GM21529 (cell line): ENCODE measurements around the gene MRPL51.
"Not testable (repeated sequence)": the region's sequence is repeated elsewhere in the genome, so short reads cannot be mapped to it uniquely, and the experiment has no call there.

Experiments
- ATAC-seq: cut with Tn5 transposase; IDR thresholded peaks from one replicate; pipeline ENCODE4 v1.9.1; 2021; ENCODE audit not compliant: unreplicated experiment

Gene MRPL51

DNA sequence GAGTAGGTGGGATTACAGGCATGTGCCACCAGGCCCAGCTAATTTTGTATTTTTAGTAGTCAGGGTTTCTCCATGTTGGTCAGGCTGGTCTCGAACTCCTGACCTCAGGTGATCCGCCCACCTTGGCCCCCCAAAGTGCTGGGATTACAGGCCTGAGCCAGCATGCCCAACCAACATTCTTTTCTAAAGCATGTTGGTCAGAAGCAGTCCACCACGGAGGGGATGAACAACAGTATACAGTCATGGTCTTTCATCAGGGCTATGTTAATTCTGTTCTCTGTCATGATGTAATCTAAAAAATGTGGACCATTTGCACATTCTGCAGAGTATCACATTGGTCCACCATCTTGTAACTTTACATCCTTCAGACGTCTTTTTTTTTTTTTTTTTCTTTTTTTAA, 3.6 kb downstream of the MRPL51 start:
- no peak for ATAC-seq

DNA sequence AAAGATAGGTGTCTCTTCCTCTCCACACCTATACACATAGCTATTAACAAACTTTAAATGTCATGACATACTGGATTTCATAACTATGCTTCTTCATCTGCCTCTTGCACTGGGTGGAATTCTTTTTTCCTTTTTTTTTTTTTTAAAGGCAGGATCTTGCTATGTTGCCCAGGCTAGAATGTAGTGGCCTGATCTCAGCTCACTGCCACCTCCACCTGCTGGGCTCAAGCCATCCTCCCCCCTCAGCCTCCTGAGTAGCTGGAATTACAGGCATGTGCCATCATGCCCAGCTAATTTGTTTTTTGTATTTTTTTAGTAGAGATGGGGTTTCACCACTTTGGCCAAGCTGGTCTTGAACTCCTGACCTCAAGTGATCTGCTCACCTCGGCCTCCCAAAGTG, 4.8 kb downstream of the MRPL51 start:
- ATAC-seq, result no peak

DNA sequence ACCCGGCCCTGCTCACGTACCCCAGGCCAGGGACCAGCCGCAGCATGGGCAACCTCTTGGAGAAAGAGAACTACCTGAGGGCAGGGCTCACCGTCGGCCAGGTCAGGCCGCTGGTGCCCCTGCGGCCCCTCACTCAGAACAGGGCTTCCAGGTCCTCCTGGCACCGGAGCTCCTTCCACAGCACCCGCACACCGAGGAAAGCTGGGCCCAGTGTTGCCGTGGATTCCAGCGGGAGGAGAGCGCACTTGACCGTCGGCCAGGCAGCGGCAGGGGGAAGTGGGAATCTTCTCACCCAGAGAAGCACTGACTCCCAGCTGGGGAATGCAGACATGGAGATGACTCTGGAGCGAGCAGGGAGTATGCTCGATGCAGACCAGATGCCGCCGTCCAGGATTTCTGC, 14.6 kb downstream of the MRPL51 start:
- ATAC-seq, result no peak

DNA sequence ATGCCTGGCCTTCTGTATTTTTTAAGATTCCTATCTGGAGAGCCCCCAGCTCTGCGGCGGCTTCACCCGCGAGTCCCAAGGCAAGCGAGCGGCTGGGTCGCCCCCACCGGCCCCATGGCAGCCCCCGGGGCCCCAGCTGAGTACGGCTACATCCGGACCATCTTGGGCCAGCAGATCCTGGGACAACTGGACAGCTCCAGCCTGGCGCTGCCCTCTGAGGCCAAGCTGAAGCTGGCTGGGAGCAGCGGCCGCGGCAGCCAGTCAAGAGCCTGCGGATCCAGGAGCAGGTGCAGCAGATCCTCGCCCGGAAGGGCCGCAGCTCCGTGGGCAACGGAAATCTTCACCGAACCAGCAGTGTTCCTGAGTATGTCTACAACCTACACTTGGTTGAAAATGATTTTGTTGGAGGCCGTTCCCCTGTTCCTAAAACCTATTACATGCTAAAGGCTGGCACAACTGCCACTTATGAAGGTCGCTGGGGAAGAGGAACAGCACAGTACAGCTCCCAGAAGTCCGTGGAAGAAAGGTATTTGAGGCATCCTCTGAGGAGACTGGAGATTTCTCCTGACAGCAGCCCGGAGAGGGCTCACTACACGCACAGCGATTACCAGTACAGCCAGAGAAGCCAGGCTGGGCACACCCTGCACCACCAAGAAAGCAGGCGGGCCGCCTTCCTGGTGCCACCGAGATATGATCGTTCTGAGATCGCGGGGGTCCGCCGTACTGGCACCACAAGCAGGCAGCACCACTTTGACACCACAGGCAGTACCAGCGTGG, 15.3 kb downstream of the MRPL51 start:
- not testable (repeated sequence) for ATAC-seq

DNA sequence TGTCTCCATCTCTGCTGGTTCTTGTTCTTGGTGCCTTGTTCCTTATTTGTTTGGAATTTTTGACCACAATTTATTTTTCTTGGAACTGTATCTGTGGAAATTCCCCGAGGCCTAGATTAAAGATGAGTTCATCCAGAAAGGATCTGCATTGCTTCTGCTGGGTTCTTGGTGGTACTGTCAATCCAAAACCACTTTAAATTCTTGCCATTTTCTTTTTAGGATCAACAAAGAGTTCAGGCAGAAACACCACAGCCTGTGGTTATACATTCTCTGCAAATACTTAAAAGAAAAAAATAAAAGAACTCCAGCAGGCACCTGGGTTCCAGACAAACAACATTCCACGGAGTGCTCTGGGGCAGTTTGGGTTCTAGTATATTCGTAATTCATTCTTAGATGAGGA, 16.6 kb downstream of the MRPL51 start:
- no peak for ATAC-seq

DNA sequence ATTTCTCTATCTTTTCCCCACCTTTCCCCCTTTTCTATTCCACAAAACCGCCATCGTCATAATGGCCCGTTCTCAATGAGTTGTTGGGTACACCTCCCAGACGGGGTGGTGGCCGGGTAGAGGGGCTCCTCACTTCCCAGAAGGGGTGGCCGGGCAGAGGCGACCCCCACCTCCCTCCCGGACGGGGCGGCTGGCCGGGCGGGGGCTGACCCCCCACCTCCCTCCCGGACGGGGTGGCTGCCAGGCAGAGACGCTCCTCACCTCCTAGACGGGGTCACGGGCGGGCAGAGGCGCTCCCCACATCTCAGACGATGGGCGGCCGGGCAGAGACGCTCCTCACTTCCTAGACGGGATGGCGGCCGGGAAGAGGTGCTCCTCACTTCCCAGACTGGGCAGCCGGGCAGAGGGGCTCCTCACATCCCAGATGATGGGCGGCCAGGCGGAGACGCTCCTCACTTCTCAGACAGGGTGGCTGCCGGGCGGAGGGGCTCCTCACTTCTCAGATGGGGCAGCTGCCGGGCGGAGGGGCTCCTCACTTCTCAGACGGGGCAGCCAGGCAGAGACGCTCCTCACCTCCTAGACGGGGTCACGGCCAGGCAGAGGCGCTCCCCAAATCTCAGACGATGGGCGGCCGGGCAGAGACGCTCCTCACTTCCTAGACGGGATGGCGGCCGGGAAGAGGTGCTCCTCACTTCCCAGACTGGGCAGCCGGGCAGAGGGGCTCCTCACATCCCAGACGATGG, 17.7 kb downstream of the MRPL51 start:
- ATAC-seq, result not testable (repeated sequence)

DNA sequence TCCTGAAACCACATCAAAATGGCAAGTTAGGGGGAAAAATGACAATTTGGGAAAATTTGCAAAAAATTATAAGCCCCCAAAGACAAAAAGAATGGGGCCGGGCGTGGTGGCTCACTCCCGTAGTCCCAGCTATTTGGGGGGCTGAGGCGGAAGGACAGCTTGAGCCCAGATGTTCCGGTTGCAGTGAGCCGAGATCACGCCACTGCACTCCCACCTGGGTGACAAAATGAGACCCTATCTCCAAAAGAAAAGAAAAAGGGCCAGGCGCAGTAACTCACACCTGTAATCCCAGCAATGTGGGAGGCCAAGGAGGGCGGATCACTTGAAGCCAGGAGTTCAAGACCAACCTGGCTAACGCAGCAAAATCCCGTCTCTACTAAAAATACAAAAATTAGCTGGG, 20.6 kb downstream of the MRPL51 start:
- no peak for ATAC-seq

DNA sequence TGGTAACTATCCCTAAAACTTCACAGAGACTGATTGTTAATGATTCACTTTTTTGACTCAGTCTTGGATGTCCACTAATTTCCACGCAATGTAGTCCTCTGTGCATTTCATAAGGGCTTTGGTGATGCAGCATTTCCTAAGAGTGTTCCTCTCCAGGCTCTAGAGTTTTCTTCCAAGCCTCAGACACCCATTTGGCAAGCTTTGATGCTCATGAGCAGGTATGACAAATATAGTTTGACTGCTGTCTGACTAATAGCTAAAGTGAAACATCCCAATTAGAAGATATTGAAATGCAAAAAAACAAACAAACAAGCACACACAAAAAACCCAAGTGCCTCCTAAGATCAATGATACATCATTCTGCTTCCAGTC, 21.1 kb downstream of the MRPL51 start:
- no peak for ATAC-seq

DNA sequence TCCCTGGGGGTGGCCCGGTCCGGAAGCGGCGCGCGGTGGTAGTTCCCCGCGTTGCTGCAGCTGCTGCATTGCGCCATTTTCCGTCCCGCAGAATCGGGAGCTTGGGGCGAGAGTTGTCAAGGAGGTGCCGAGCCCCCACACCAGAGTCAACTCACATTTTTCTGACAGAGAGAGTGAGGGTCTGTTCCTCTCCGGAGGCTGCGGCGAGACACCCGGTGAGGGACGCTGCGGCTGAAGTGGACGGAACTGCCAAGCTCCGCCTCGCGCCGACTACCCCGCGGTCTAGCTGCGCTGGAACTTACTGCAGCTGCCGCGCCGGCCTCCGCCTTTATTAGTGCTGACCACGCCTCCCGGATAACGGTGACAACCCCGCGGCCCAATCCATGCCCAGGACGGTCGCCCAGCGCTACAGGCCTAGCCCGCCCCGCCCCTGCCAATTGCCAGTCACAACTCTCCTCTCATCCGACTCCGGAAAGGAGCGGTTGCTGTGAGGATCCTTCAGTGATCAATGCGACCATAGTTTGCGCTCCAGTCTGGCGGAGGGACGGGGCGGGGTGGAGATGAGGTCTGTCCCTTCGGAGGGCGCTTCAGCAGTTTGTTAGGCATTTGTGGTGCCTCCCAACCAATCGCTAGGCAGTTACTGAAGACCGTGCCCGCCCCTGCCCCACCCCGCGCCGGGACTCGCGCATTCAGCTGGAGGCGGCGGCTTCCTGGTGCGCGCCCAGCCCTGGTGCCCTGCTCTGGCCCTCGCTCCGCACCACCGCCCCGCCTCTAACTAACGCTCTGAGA, 22.5 kb downstream of the MRPL51 start, which contains the start of gene VAMP1:
VAMP1 (minus strand) TSS at position 303 of the 789 bp plus-strand sequence; CDS start at position 157, 146 bp downstream.
- peak; percentile 86 for ATAC-seq

DNA sequence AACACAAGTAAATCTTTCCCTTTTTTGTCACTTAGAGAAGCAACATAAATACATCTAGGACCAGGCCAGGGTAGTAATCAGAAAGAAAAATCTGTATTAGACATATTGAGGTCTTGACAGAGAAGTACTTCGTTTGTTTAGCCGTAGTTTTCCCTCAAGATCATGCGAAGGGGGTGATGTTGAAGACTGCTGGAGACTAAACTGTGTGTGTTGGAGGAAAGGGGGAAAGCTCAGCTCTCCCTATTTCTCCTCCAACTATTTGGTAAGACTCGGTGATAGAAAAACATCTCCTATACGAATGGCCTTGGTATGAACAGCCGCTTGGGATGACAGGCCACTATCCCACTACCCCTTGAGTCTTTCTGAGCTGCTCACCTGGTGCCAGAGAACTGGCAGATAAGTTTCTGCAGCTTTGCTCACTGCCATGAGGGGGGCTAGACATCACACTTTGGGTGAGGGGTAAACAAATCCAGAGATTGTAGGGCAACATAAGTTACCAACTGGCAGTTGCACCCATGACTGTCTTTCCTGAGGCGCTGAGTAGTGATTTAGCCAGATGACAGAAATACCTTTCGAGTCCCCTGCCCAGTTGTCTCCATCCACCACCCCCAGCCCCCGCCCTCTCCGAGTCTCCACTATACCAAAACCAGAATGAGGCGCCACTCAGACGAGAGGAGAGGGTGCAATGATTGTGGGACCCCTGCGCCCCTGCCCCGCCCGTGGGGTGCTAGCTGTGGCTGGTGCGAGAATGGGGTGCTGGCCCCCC, 23.3 kb downstream of the MRPL51 start:
- ATAC-seq, result no peak

DNA sequence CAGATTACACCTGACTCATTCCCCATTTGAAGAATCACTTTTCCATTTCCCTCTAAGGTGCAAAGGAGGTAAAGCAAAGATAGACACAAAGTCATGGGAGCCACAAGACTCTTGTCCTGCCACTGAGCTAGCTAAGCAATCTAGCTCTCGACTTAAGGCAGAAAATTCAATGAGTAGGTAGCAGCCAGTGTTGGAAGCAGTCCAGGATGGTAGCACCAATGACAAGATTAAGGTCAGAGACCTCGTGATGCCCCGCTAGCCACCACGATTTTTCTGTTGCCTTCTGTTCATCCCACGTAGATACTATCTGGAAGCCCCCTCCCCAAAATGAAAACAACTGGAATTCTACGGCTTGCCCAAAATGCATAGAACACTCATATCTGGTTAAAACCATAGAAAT, 24.0 kb downstream of the MRPL51 start:
- ATAC-seq, result no peak

DNA sequence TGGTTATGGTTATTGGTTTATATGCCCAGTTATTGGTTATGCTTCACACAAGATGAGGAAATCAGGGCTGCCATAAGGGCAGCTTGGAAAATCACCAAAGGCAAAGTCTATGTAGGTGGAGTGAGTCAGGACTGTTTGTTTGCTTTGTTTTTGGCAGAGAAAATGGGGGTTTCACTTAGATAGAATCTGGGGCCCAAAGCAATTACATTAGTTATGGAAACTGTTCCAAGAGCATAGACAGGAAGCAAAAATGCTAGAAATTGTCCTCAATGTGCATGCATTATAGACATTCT, 24.8 kb downstream of the MRPL51 start:
- ATAC-seq, result no peak

DNA sequence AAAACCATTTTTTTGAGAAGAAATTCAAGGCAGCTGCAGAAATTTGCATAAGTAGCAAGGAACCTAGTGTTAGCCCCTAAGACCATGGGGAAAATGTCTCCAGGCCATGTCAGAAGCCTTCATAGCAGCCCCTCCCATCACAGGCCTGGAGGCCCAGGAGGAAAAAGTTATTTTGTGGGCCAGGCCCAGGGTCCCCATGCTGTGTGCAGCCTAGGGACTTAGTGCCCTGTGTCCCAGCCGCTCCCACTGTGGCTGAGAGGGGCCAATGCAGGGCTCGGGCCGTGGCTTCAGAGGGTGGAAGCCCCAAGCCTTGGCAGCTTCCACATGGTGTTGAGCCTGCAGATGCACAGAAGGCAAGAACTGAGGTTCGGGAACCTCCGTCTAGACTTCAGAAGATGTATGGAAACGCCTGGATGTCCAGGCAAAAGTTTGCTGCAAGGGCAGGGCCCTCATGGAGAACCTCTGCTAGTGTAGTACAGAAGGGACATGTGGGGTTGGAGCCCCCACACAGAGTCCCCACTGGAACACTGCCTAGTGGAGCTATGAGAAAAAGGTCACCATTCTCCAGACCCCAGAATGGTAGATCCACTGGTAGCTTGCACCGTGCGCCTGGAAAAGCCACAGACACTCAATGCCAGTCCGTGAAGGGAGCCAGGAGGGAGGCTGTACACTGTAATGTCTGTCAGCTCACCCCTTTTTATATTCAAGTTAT, 25.3 kb downstream of the MRPL51 start:
- not testable (repeated sequence) for ATAC-seq

DNA sequence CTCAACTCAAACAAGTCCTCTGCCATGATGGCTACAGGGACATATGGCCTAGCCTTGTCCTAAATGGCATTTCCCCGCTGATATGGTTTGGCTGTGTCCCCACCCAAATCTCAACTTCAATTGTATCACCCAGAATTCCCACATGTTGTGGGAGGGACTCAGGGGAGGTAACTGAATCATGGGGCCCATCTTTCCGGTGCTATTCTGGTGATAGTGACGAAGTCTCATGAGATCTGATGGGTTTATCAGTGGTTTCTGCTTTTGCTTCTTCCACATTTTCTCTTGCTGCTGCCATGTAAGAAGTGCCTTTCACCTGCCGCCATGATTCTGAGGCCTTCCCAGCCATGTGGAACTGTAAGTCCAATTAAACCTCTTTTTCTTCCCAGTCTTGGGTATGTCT, 26.3 kb downstream of the MRPL51 start:
- ATAC-seq, result not testable (repeated sequence)

DNA sequence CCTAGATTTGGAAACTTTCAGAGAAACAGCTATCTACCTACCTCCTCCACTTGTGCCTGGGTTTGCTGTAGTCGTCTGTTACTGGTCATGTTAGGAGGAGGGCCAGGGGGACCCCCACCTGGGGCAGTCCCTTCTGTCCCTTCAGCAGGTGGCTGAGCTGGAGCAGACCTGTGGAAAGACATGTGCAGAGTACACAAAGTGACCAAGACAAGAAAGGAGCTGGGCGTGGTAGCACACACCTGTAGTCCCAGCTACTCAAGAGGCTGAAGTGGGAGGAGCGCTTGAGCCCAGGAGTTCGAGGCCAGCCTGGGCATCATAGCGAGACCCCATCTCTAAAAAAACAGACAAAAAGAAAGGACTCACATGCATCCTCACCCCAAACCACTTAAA, 26.9 kb downstream of the MRPL51 start:
- no peak for ATAC-seq

DNA sequence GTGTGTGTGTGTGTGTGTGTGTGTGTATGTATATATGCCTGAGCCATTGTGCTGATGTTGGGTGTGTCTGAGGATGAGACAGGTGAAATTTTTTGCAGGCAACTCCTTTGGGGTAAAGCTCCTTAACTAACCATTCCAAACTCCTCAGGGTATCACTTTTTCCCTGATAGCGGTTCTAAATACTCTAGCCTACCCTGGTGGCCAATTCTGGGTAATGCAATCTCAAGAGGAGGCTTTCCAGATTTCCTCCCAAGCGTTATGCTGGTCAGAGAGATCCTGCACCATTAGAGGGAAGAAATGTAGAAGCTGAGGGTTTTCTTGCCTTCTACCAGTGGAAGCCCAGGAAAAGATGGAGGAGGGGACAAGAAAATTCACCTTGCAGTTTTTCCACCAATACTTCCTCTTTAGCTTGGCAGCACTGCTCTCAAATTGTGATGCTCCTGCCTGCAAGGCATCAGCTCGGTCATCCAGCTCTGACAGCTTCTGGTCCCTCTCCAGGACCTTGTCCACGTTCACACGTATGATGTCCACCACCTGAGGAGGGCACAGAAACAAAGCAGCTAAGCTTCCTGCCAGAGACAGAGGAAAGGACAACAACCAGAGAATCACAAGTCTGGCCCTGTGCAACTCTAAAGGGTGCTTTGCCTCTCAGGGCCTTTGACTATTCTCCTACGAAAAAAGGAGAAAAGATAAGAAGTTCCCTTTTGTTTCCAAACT, 27.4 kb downstream of the MRPL51 start:
- ATAC-seq, result no peak

DNA sequence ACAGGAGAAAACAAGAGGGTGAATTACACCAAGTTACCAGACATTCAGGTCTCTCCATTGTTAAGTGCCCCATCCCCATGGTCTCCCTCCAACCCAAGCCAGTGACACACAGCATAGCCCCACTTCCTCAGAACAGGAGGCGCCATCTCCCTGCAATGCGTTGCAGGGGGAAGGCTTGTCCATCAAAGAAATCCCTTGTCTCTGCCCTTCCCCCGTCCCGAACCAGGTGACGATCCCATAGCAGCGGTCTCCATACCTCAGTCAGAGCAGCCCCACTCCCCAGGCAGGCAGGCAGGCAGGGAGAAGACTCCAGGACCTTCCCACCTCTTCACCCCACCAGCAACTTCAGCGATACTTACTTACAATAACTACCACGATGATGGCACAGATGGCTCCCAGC, 28.5 kb downstream of the MRPL51 start:
- ATAC-seq, result no peak

DNA sequence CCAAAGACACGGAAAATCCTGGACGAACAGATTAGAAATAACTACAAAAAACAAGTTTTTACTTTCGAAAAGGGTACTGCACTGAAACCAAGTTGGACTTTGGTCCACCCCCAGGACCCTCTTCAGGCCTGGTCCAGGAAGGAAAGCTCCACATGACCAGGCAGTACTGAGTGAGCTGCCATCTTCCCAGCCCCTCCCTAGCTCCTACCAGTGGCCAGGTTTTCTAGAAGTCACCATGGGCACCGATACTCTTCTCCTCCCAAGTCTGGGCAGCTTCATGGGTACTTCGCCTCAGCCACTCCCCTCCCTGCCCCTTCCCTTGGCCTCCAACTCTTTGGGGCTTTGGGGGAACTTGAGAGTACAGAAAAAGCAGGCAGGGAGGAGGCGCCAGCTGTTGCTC, 29.2 kb downstream of the MRPL51 start:
- no peak for ATAC-seq

DNA sequence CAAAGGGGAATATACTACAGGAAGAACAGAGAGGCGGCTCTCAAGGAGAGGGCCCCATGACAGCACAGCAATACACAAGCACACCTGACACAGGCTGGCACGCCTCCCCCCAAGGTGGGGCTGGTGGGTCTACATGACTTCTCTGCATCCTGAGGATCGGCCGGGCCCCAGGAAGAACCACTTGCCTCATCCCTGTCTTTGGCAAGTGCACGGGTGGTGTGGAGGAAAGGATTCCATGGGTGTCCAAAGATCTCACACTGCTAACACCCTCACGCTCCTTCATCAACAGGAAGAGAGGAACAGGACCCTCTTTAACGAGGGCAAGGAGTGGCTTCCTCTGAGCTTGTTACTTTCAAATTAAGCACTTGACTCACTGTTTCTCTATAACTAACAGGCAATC, 29.8 kb downstream of the MRPL51 start:
- ATAC-seq, result no peak
